HG03520 (cell line): ENCODE data around the gene PRDM11.

Source experiments
- ATAC-seq: cut with Tn5 transposase; IDR thresholded peaks from one replicate; pipeline ENCODE4 v1.9.1; 2021; ENCODE audit warnings: mild to moderate bottlenecking, moderate library complexity; ENCODE audit not compliant: unreplicated experiment

Gene PRDM11

GRCh38 chr11:45173064-45173463 is 26.6 kb downstream of the PRDM11 start:
- no peak for ATAC-seq

DNA sequence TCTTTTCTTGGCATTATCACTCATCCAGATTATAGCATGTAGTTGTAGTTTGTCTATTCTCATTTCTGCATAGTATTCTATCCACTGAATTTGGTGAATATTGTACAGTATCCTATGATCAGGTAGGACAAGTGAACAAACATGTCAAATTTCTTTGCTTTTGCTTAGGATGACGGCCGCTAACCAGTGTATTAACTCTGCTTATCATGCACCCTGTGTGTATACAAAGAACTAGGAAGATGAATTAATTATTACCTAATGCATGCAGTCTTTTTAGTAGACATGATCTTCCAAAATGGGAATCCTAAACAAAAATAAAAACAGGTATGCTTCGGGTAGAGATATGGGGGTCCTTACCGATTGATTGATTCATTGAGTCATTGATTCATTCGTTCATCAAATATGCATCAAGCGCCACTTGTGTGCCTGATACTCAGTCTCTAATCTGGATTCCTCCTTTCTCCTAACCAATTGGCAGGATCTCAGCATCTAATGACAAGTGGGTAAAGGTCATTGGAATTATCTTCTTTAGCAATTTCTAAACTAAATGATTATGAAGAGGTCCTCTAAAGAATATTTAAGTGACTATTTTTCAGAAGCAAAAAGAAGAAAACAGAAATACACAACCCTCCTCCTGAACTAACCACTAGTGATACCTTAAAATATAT is 27.9 kb downstream of the PRDM11 start:
- ATAC-seq = no peak

DNA sequence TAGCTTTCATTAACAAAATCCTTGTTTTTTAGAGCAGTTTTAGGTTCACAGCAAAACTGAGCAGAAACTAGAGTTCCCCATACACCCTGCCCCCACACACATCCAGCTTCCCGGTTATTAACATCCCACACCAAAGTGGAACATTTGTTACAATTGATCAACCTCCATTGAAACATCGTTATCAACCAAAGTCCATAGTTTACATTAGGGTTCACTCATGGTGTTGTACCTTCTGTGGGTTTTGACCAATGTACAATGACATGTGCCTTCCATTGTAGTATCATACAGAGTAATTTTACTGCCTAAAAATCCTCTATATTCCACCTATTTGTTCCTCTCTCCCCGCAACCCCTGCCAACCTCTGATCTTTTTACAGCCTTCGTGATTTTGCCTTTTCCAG is 28.5 kb downstream of the PRDM11 start:
- ATAC-seq = no peak

DNA sequence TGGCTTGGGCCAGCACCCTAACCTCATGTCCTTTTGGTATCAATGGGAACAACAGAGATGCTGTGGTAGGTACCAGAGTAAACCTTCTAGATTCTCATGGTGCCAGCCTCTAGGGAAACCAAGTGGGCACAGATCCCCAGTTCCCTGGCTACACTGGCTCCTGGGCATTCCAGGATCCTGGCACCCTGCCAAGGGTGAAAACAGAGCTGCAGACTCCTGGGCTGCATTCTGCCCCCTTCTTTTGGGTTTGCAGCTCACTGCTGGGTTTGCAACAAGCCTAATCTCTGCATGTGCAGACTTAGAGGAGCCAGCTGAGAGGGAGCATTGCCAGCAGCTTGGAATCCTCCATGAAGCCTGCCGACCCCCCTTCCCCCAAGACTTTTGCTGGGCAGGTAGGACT is 30.6 kb downstream of the PRDM11 start:
- ATAC-seq = no peak

DNA sequence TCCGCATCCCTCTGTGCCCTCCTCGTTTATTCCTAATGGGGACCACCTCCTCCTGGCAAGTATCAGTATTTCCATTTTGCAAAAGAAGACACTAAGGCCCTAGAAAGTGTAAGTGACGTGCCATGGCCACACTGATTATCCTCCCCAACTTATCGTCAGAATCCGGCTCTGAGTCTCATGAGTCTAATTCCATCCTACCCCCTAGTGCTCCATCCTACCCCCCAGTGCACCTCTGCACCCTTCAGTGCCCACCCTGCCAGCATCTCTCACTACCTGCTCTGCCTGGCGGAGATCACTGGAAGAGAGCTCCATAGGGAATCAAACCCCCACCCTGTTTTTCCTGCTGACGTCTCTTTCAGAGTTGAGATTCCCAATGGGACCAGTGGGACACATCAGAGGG is 31.8 kb downstream of the PRDM11 start:
- no peak for ATAC-seq

GRCh38 chr11:45178890-45179671 is 32.6 kb downstream of the PRDM11 start:
- ATAC-seq = no peak

DNA sequence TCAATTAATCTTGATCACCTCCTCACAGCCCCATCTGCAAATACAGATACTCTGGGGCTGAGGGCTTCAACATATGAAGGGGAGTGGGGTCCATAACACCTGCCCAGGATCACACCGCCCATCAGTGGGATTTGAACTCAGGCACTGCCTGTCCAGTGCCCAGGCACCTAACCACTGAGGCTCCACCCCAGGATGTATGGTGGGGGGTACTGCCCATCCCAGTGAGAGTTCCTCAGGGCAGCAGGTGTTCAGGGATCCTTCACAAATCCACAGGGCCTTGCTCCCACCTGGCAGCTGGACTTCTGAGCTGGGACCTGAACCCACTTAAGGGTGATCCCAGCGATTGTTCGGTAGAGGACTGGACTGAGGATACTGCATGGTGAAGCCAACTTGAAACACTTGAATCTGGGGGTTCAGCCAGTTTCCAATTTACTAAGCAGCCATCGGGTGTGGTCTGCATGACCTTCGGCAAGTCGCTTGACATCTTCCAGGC is 33.3 kb downstream of the PRDM11 start:
- no peak for ATAC-seq

DNA sequence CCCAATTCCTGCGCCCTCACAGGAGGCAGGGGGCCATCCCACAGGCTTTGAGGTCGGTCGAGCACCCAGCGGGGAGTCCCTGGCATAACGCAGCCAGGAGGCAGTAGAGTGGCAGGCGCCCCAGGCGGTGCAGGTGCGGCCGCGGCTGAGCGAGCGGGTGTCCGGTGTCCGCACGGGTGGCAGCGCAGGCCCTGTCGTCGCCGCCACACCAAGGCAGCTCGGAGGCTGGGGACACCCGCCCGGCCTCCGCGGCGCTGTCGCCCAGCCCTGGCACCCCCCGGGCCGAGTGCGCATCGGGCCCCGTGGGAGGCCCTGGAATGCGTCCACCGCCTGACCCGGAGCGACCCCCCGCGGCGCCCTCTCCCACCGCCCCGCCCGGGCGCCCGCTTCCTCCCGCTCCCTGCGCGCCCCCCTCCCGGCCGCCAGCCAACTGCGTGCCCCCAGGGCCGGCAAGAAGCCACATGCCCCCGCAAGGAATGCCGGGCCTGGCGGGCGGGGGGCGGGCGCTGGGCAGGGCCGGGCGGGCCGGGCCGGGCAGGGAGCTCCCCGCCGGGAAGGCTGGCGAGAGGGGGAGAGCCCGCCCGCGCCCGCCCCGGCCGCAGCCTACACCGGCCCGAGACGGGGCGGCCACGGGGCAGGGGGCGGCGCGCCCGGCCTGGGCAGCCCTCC is 33.9 kb downstream of the PRDM11 start:
- no peak for ATAC-seq

DNA sequence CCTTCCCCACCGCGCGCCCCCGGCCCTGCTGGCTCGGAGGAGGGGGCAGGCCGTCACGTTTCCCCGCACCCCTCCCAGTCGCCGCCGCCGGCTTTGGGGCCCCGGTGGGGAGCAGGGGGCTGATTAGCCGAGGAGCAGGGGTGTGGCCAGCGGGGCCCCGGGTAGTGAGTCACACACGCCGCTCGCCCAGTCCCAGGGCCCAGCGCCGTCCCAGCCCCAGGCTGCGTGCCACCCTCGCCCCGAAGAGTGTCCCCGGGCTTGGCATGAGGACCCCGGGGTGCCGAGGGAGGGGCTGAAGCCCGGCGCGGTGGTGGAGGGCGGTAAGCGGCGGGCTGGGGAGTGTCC is 34.4 kb downstream of the PRDM11 start:
- ATAC-seq = no peak

GRCh38 chr11:45181193-45181888 is 34.9 kb downstream of the PRDM11 start:
- ATAC-seq = no peak

DNA sequence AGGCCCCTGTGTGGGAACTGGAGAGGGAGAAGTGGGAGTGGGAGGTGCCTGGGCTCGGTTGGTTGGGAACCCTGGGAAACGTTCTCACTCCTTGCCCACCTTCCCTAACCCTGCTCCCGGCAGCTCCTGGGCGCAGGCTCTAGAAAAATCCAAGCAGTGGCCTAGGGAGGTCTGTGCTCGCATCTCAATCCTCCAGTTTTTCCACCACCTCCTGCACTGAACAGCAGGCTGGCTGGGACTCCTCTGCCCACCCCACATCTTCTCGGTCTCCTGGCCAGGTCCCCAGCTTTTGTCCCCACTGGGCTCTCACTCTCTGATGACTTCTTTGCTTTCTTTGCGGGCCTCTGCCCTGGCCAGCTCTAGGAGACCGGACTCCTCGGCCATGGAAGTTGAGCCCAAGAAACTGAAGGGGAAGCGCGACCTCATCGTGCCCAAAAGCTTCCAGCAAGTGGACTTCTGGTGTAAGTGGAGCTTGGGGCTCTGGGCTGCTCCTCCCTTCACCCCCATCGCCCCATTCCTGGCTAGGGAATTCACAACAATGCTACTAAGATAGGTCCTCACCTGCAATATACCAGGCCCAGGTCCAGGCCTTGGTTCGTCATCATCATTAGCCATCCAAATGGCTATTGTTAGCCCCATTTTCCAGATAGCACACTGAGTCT is 35.6 kb downstream of the PRDM11 start:
- ATAC-seq = no peak

DNA sequence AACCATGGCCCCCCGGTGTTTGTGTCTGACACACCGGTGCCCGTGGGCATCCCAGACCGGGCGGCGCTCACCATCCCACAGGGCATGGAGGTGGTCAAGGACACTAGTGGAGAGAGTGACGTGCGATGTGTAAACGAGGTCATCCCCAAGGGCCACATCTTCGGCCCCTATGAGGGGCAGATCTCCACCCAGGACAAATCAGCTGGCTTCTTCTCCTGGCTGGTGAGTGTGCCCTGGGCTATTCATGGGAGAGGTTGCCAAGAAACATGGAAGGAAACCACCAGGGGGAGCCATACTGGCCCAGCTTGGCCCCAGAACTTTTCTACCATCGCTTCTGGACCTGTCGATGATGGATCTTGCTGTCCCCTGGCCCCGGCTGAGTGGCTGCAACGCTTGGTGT is 36.5 kb downstream of the PRDM11 start:
- ATAC-seq = no peak

GRCh38 chr11:45184640-45185039 is 38.2 kb downstream of the PRDM11 start:
- no peak for ATAC-seq

GRCh38 chr11:45185228-45185729 is 38.8 kb downstream of the PRDM11 start:
- no peak for ATAC-seq

- ATAC-seq = no peak
Observed at GRCh38 chr11:45187375-45187774, 40.9 kb downstream of the PRDM11 start.

- ATAC-seq = no peak
Observed at GRCh38 chr11:45188127-45188526, 41.7 kb downstream of the PRDM11 start.

DNA sequence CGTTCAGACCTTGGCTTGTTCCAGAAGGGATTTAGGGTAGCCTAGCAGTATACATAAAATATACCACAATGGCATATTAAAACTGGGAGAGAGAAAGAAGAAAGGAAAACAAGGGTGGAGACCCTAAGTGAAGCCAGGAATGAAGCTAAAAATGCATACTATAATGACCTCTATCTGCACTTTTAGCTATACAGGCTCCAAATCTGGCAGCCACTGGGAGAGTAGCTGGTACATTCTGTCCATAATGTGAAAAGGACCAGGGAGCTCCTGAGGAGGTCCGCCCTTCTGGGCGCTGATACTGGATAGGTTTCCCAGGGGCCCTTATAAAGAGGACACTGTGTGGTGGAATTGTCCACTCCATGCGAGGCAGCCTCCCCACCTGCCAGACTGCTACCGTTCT is 42.8 kb downstream of the PRDM11 start:
- ATAC-seq = no peak

- no peak for ATAC-seq
Observed at GRCh38 chr11:45193695-45194094, 47.3 kb downstream of the PRDM11 start.

DNA sequence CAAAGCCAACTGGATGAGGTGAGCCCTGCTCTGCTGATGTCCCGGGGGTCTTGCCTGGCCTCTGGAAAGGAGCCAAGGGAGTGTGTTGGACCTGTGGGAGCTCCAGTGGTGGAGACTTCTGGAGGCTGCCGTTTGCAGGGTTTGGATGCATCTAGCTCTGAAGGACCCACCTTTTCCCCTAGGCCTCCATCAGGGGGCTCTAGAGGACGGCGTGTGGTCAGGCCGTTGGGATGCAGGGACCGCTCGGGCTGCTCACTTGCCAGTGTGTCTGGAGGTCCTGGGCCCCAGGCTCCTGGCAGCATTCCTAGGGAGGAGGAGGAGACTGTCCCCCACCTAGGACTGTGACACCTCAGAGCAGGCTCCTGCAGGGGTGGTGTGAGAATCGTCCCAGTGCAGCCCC is 58.3 kb downstream of the PRDM11 start:
- no peak for ATAC-seq

GRCh38 chr11:45205978-45206377 is 59.5 kb downstream of the PRDM11 start:
- ATAC-seq = no peak

DNA sequence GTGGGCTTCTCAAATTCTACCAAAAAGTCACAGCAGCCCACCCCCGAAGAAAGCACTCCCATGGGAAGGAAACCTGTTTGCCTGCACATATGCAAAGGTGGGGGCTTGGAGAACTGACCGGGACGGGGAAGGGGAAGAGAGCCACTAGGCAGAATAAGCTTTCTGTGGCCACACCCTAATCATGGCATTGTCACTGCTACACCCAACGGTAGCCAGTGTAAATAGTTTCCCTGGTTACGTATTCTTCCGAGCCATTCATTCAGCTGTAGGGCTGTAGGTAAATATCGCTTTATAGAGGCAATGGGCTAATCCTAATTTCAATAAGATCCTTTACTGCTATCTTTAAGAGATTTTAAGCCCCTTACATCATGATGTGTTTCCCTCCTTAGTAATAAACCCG is 61.7 kb downstream of the PRDM11 start:
- no peak for ATAC-seq
